H1 (cell line): Measurements from ENCODE around the gene DOK7. TPM values are rescaled to one million over a fixed set of nuclear protein-coding genes. Genes with fewer than 3 reads are reported as not detected.

Experiments used
- CTCF ChIA-PET: fragments of 300-600 bp; sonication (Branson Sonifier 250); formaldehyde crosslinking; loops from one replicate; lab custom pipeline; 2021; ENCODE audit not compliant: partially characterized antibody; lab: Charles Lee
- POLR2A ChIA-PET: fragments of 300-600 bp; sonication (Branson Sonifier 250); formaldehyde crosslinking; loops from one replicate; lab custom pipeline; 2021; ENCODE audit warnings: inconsistent platforms; ENCODE audit not compliant: partially characterized antibody; lab: Charles Lee
- DNase-seq, 2 experiments: peaks; one replicate each; pipeline versions ENCODE4 v3.0.0 to v3.0.0-alpha.2; 2010 to 2022; ENCODE audit warnings: low spot score in 2 of 2, low read depth in 1 of 2, mixed read lengths in 1 of 2
- FAIRE-seq: peaks from 2 replicates; lab custom pipeline; 2011; peaks lifted over from hg19 to GRCh38; lab: Jason Lieb, UNC
- H2AFZ ChIP-seq: 2 replicates; pipeline ENCODE4 v1.8.1; 2012; ENCODE audit warnings: low read length, inconsistent platforms
- H2AK5ac ChIP-seq: 2 replicates; pipeline ENCODE4 v1.6.1; 2013; ENCODE audit warnings: low read depth, low read length
- H2BK120ac ChIP-seq: replicated peaks from 2 replicates; pipeline ENCODE3; 2013; ENCODE audit warnings: low read depth, low read length, inconsistent platforms
- H2BK12ac ChIP-seq: 2 replicates; pipeline ENCODE4 v1.6.1; 2013; ENCODE audit warnings: low read depth, low read length
- H2BK15ac ChIP-seq: 2 replicates; pipeline ENCODE4 v1.6.1; 2013; ENCODE audit warnings: low read length
- H2BK20ac ChIP-seq: 2 replicates; pipeline ENCODE4 v1.6.1; 2013; ENCODE audit warnings: low read length
- H2BK5ac ChIP-seq: 2 replicates; pipeline ENCODE4 v1.6.1; 2013; ENCODE audit warnings: low read depth, low read length
- H3K14ac ChIP-seq: 2 replicates; pipeline ENCODE4 v1.6.1; 2013; ENCODE audit warnings: inconsistent platforms; ENCODE audit not compliant: insufficient read length
- H3K18ac ChIP-seq: 2 replicates; pipeline ENCODE4 v1.6.1; 2013; ENCODE audit warnings: low read length; ENCODE audit errors: extremely low read depth
- H3K23ac ChIP-seq: 2 replicates; pipeline ENCODE4 v1.6.1; 2013; ENCODE audit warnings: inconsistent platforms; ENCODE audit not compliant: insufficient read length
- H3K23me2 ChIP-seq: 2 replicates; pipeline ENCODE4 v1.6.1; 2013; ENCODE audit warnings: low read depth, low read length
- H3K27ac ChIP-seq: 2 replicates; pipeline ENCODE4 v1.6.1; 2011; ENCODE audit warnings: low read depth, low read length, inconsistent platforms
- H3K27me3 ChIP-seq, 4 experiments: replicated peaks in 1 of 4; 1 replicate in 1 of 4; 2 replicates in 3 of 4; pipeline versions ENCODE4 v1.6.1 to v1.8.1; 2011 to 2013; ENCODE audit warnings: low read length in 3 of 4, mild to moderate bottlenecking in 3 of 4, inconsistent platforms in 2 of 4, mixed read lengths in 2 of 4, moderate library complexity in 1 of 4; ENCODE audit not compliant: control insufficient read depth in 3 of 4, insufficient read depth in 3 of 4; ENCODE audit errors: extremely low read depth in 1 of 4
- H3K36me3 ChIP-seq, 4 experiments: 2 replicates each; pipeline versions ENCODE4 v1.6.1 to v1.8.1; 2011 to 2013; ENCODE audit warnings: mild to moderate bottlenecking in 4 of 4, low read length in 3 of 4, moderate library complexity in 2 of 4, control low read depth in 1 of 4, inconsistent platforms in 1 of 4; ENCODE audit not compliant: insufficient read depth in 4 of 4, control insufficient read depth in 2 of 4
- H3K4ac ChIP-seq: replicated peaks from 2 replicates; pipeline ENCODE3; 2013; ENCODE audit warnings: low read length, low read depth, mixed read lengths, inconsistent platforms; ENCODE audit not compliant: insufficient read length
- H3K4me1 ChIP-seq, 4 experiments: replicated peaks in 1 of 4; 1 replicate in 1 of 4; 2 replicates in 3 of 4; pipeline versions ENCODE4 v1.6.1 to v1.8.1; 2011 to 2013; ENCODE audit warnings: low read length in 3 of 4, inconsistent platforms in 2 of 4, mixed read lengths in 1 of 4; ENCODE audit not compliant: insufficient read depth in 4 of 4, control insufficient read depth in 3 of 4
- H3K4me2 ChIP-seq, 2 experiments: 2 replicates each; pipeline versions ENCODE4 v1.6.1 to v1.8.1; 2011 to 2013; ENCODE audit warnings: low read depth in 2 of 2, low read length in 2 of 2, control low read depth in 1 of 2, inconsistent platforms in 1 of 2, mild to moderate bottlenecking in 1 of 2; ENCODE audit not compliant: insufficient read depth in 1 of 2
- H3K4me3 ChIP-seq, 4 experiments: fragments of 200-600, 300-600 bp in 1 of 4; sonication (generic), shearing (Covaris generic), sonication (Bioruptor Twin) in 1 of 4; 2 replicates each; pipeline versions ENCODE4 v1.5.1 to v1.8.1; 2011 to 2016; ENCODE audit warnings: low read length in 4 of 4, low read depth in 3 of 4, control low read depth in 2 of 4, inconsistent platforms in 2 of 4, mild to moderate bottlenecking in 2 of 4, mixed read lengths in 1 of 4, moderate library complexity in 1 of 4; ENCODE audit not compliant: insufficient read depth in 2 of 4; ENCODE audit errors: extremely low read depth in 1 of 4
- H3K56ac ChIP-seq: replicated peaks from 2 replicates; pipeline ENCODE3; 2013; ENCODE audit warnings: low read depth, mild to moderate bottlenecking, mixed read lengths, low read length, inconsistent platforms; ENCODE audit not compliant: insufficient read length
- H3K79me1 ChIP-seq: 2 replicates; pipeline ENCODE4 v1.6.1; 2013; ENCODE audit warnings: low read depth, low read length, control low read depth
- H3K79me2 ChIP-seq, 2 experiments: 2 replicates each; pipeline versions ENCODE4 v1.6.1 to v1.8.1; 2012 to 2013; ENCODE audit warnings: low read length in 2 of 2, mild to moderate bottlenecking in 2 of 2, inconsistent platforms in 1 of 2; ENCODE audit not compliant: insufficient read depth in 2 of 2, control insufficient read depth in 1 of 2
- H3K9ac ChIP-seq, 4 experiments: replicated peaks in 1 of 4; 1 replicate in 1 of 4; 2 replicates in 3 of 4; pipeline versions ENCODE4 v1.6.1 to v1.8.1; 2011 to 2013; ENCODE audit warnings: low read depth in 3 of 4, low read length in 3 of 4, control low read depth in 2 of 4, mild to moderate bottlenecking in 2 of 4, moderate library complexity in 2 of 4, inconsistent platforms in 1 of 4; ENCODE audit errors: extremely low read depth in 1 of 4
- H3K9me3 ChIP-seq, 2 experiments: 2 replicates each; pipeline versions ENCODE4 v1.6.1 to v1.8.1; 2012 to 2013; ENCODE audit warnings: mild to moderate bottlenecking in 2 of 2, moderate library complexity in 2 of 2, control low read depth in 1 of 2, inconsistent platforms in 1 of 2, low read depth in 1 of 2, low read length in 1 of 2, mixed read lengths in 1 of 2; ENCODE audit not compliant: insufficient read depth in 2 of 2
- H4K20me1 ChIP-seq, 2 experiments: replicated peaks in 1 of 2; 2 replicates each; pipeline versions ENCODE3 to v1.8.1; 2011 to 2013; ENCODE audit warnings: inconsistent platforms in 2 of 2, low read length in 2 of 2, mild to moderate bottlenecking in 1 of 2; ENCODE audit not compliant: insufficient read depth in 2 of 2, control insufficient read depth in 1 of 2
- H4K5ac ChIP-seq: 2 replicates; pipeline ENCODE4 v1.6.1; 2013; ENCODE audit warnings: low read length, low read depth, mixed read lengths, inconsistent platforms; ENCODE audit not compliant: insufficient read length
- H4K8ac ChIP-seq: 2 replicates; pipeline ENCODE4 v1.8.0; 2013; ENCODE audit warnings: mild to moderate bottlenecking, moderate library complexity, low read length, inconsistent platforms; ENCODE audit not compliant: insufficient read depth; ENCODE audit errors: extremely low read depth
- H4K91ac ChIP-seq: replicated peaks from 2 replicates; pipeline ENCODE3; 2013; ENCODE audit warnings: low read length, mixed read lengths, inconsistent platforms; ENCODE audit not compliant: insufficient read length
- ATF2 ChIP-seq: IDR thresholded peaks from 2 replicates; pipeline ENCODE4 v1.6.1; 2012; ENCODE audit warnings: low read length, inconsistent platforms
- BACH1 ChIP-seq: IDR thresholded peaks from 2 replicates; pipeline ENCODE4 v1.6.1; 2012; ENCODE audit warnings: low read length, improper control_type of control experiment
- CBX8 ChIP-seq: fragments of 300-800, 300-1000 bp; sonication (generic); IDR thresholded peaks from 2 replicates; pipeline ENCODE4 v1.7.1; 2016; ENCODE audit warnings: low read depth, low read length, borderline replicate concordance
- EZH2 ChIP-seq: fragments of 200-600 bp; sonication (generic); IDR thresholded peaks from 2 replicates; pipeline ENCODE4 v1.7.1; 2012; ENCODE audit warnings: low read depth, mild to moderate bottlenecking, moderate library complexity, low read length, inconsistent platforms; ENCODE audit not compliant: severe bottlenecking
- HDAC2 ChIP-seq, 2 experiments: fragments of 300-600 bp in 1 of 2; sonication (generic) in 1 of 2; IDR thresholded peaks; 2 replicates each; pipeline ENCODE4 v1.6.1; 2011 to 2012; ENCODE audit warnings: low read depth in 2 of 2, low read length in 2 of 2, mild to moderate bottlenecking in 2 of 2, moderate library complexity in 2 of 2, borderline replicate concordance in 1 of 2, inconsistent platforms in 1 of 2
- JUN ChIP-seq: IDR thresholded peaks from 2 replicates; pipeline ENCODE4 v1.6.1; 2011; ENCODE audit warnings: low read depth, mild to moderate bottlenecking, improper control_type of control experiment, low read length
- MAFK ChIP-seq: IDR thresholded peaks from 2 replicates; pipeline ENCODE4 v1.6.1; 2012; ENCODE audit warnings: low read depth, mild to moderate bottlenecking, improper control_type of control experiment, low read length
- RAD21 ChIP-seq, 2 experiments: IDR thresholded peaks in 1 of 2; conservative IDR thresholded peaks in 1 of 2; 2 replicates each; pipeline ENCODE4 v1.6.1; 2011; ENCODE audit warnings: low read depth in 2 of 2, low read length in 2 of 2, improper control_type of control experiment in 1 of 2, inconsistent platforms in 1 of 2, mild to moderate bottlenecking in 1 of 2, moderate library complexity in 1 of 2
- SP4 ChIP-seq: IDR thresholded peaks from 2 replicates; pipeline ENCODE4 v1.6.1; 2012; ENCODE audit warnings: low read length, inconsistent platforms
- USF2 ChIP-seq: IDR thresholded peaks from 2 replicates; pipeline ENCODE4 v1.6.1; 2011; ENCODE audit warnings: low read length, improper control_type of control experiment
- WGBS, 2 experiments: shearing (Covaris generic) in 1 of 2; methylation state at CpG; one replicate each; pipeline versions ENCODE4 v1.1.6 to v1.1.7; 2013 to 2015; ENCODE audit warnings: low lambda C conversion rate in 2 of 2, mixed read lengths in 2 of 2, inconsistent platforms in 1 of 2, low coverage in 1 of 2, missing lambda C conversion rate in 1 of 2; ENCODE audit not compliant: insufficient replicate concordance in 2 of 2, insufficient coverage in 1 of 2, insufficient read length in 1 of 2; ENCODE audit errors: extremely low coverage in 1 of 2, missing lambda C conversion rate in 1 of 2; 5-methylcytosine and 5-hydroxymethylcytosine counted together
- polyA plus RNA-seq, 7 experiments: library from polyadenylated mRNA; depleted of rRNA in 3 of 7; stranded (reverse) in 5 of 7; unstranded in 2 of 7; fragments of >200 nt in 5 of 7; fragments of 200-250 nt in 2 of 7; gene quantifications; 1 replicate in 5 of 7; 2 replicates in 1 of 7; 4 replicates in 1 of 7; pipeline versions ENCODE4 v1.2.1 to v1.2.3, GENCODE V29; 2011 to 2013; ENCODE audit warnings: missing spikeins in 2 of 7, mixed read lengths in 2 of 7
- total RNA-seq: library from RNA; stranded (reverse); fragmentation: NEBNext Ultra II Directional; extraction: Animal tissue kit (Norgen Biotek cat#: 25700); gene quantifications from 2 replicates; pipeline ENCODE4 v1.2.1, GENCODE V29; 2021

DOK7 gene
- total and polyA plus RNA-seq, 2 of the 8 experiments (the other 6 are each of a cell fraction or from before 2014, with no cell fraction given) = 0.32 TPM; not detected in 1

GRCh38 chr4:3475713-3476260, 12.7 kb downstream of the DOK7 start:
- H3K56ac ChIP-seq = no peak overlapping the region
- POLR2A ChIA-PET = no interaction called here
- no peak for FAIRE-seq
- no peak overlapping the region for H3K27ac ChIP-seq
- no peak overlapping the region for H4K91ac ChIP-seq
- 77% methylated on average over 4 of the region's 22 CpGs; no CpG with 5 or more reads in 1 of the 2 experiments for WGBS, 2 experiments
- no peak overlapping the region for H3K9ac ChIP-seq
- no peak overlapping the region for H2BK15ac ChIP-seq
- no peaks in the 10 kb centered on the region; the same call in 1 of the 2 replicates for H3K23me2 ChIP-seq
- H3K18ac ChIP-seq = no peak overlapping the region
- no peaks in the 10 kb centered on the region for H4K20me1 ChIP-seq
- no peak overlapping the region for H2BK12ac ChIP-seq
- peaks cover 4 to 64% (median 42%) of the 10 kb centered on the region in 4 experiments; a peak in 5 of 7 replicates for H3K27me3 ChIP-seq
- H4K5ac ChIP-seq = no peak overlapping the region
- H2BK5ac ChIP-seq = no peak overlapping the region
- no peak overlapping the region for H2BK120ac ChIP-seq
- H3K4me3 ChIP-seq = no peak overlapping the region
- H3K23ac ChIP-seq = no peak overlapping the region
- peaks cover 0 to 8% (median 5%) of the 10 kb centered on the region in 4 experiments; a peak in 5 of 7 replicates for H3K4me1 ChIP-seq
- H3K9me3 ChIP-seq = no peaks in the 10 kb centered on the region
- no peak overlapping the region for H3K4me2 ChIP-seq
- no peak overlapping the region for H4K8ac ChIP-seq
- no peaks in the 10 kb centered on the region for H3K79me2 ChIP-seq
- no peak overlapping the region for H3K14ac ChIP-seq
- no peak for DNase-seq
- H3K4ac ChIP-seq = no peak overlapping the region
- no peak overlapping the region for H2BK20ac ChIP-seq
- H2AK5ac ChIP-seq = no peak overlapping the region
- no peaks in the 10 kb centered on the region for H3K36me3 ChIP-seq
- CTCF ChIA-PET = interaction anchor here (6.8 kb wide), 1 partner anchor 9 kb away, joined by 48 read pairs; no protein-coding TSS in a partner anchor
- no peak overlapping the region for H2AFZ ChIP-seq
- H3K79me1 ChIP-seq = no peaks in the 10 kb centered on the region
- TF ChIP-seq SP4 (no peak), JUN (no peak), ATF2 (no peak), USF2 (no peak), CBX8 (no peak), HDAC2 (IDR thresholded peaks at IDR 0.05; ENCODE audit: borderline replicate concordance in 1 of 2, low read depth in 2 of 2, low read length in 2 of 2) (no peak), BACH1 (no peak), EZH2 (no peak), RAD21 (IDR thresholded peaks at IDR 0.05 in 1 of 2, conservative IDR thresholded peaks at IDR 0.05 in 1 of 2; ENCODE audit: low read depth in 2 of 2, low read length in 2 of 2) (no peak), MAFK (no peak)
